Mononuclear cell (primary cell): ENCODE measurements around the gene CAMK2A. TPM values are rescaled to one million over a fixed set of nuclear protein-coding genes. Genes with fewer than 3 reads are reported as not detected.

Source experiments
- H3K27me3 ChIP-seq: 2 replicates; pipeline ENCODE4 v1.6.0; 2011; ENCODE audit warnings: low read length, control low read depth; ENCODE audit not compliant: insufficient read depth
- H3K4me1 ChIP-seq: 2 replicates; pipeline ENCODE4 v1.5.1; 2011; ENCODE audit warnings: mild to moderate bottlenecking, low read length, control low read depth; ENCODE audit not compliant: insufficient read depth
- H3K4me3 ChIP-seq: 2 replicates; pipeline ENCODE4 v1.5.1; 2011; ENCODE audit warnings: mild to moderate bottlenecking, low read length, moderate library complexity
- H3K9me3 ChIP-seq: 2 replicates; pipeline ENCODE4 v1.5.1; 2011; ENCODE audit warnings: low read depth, mild to moderate bottlenecking, control low read depth, low read length
- total RNA-seq: library from RNA; depleted of rRNA; stranded (reverse); fragments of >200 nt; gene quantifications from one replicate; pipeline ENCODE4 v1.2.3, GENCODE V29; 2012

The CAMK2A gene
- total RNA-seq, 1 donor: 0.94 TPM

- Histone ChIP-seq H3K4me3 (no peak overlapping the region), H3K9me3 (no peaks in the 10 kb centered on the region), H3K4me1 (no peaks in the 10 kb centered on the region), H3K27me3 (peaks cover 11% of the 10 kb centered on the region)
These were observed 116.4 kb downstream of the CAMK2A start for GRCh38 chr5:150173161-150173560.

- no peaks in the 10 kb centered on the region for H3K4me1 ChIP-seq
- no peaks in the 10 kb centered on the region for H3K9me3 ChIP-seq
- no peak overlapping the region for H3K4me3 ChIP-seq
- peaks cover 17% of the 10 kb centered on the region for H3K27me3 ChIP-seq
These were observed 117.0 kb downstream of the CAMK2A start for GRCh38 chr5:150172556-150172955.

- no peaks in the 10 kb centered on the region for H3K9me3 ChIP-seq
- H3K4me1 ChIP-seq: no peaks in the 10 kb centered on the region
- H3K27me3 ChIP-seq: peaks cover 21% of the 10 kb centered on the region
- no peak overlapping the region for H3K4me3 ChIP-seq
These were observed 117.4 kb downstream of the CAMK2A start for GRCh38 chr5:150172145-150172544.

Other genes starting within 250 kb of the CAMK2A start
- 5.2 TPM for gene CSF1R, start 203.2 kb downstream of the CAMK2A start, total RNA-seq
- gene PDGFRB, start 133.9 kb downstream of the CAMK2A start, total RNA-seq: 0.94 TPM
- not detected for gene CDX1, start 123.0 kb downstream of the CAMK2A start, total RNA-seq
- 0.10 TPM for gene SLC6A7, start 99.7 kb downstream of the CAMK2A start, total RNA-seq
- 4.8 TPM for gene ARSI, start 13.1 kb upstream of the CAMK2A start, total RNA-seq
- 21.7 TPM for gene TCOF1, start 67.9 kb upstream of the CAMK2A start, total RNA-seq
- gene CD74, start 123.1 kb upstream of the CAMK2A start, total RNA-seq: 2,135 TPM
- 4,450 TPM for gene RPS14, start 160.0 kb upstream of the CAMK2A start, total RNA-seq
- 13.0 TPM for gene NDST1, start 218.4 kb upstream of the CAMK2A start, total RNA-seq